MCF 10A (cell line): ENCODE results near the gene AMBRA1. TPM values are rescaled to one million over a fixed set of nuclear protein-coding genes. Genes with fewer than 3 reads are reported as not detected.

Experiments
- BruUV-seq: library from RNA; stranded (reverse); fragments of 400-500 nt; replicated peaks from 2 replicates; lab custom pipeline; 2021; lab: Mats Ljungman, UMichigan
- CTCF ChIA-PET: fragments of 300-600 bp; sonication (Branson Sonifier 250); formaldehyde crosslinking; extraction: SDS; loops from one replicate; lab custom pipeline; 2021; ENCODE audit warnings: antibody characterized with exemption, inconsistent platforms; lab: Yijun Ruan, JAX
- POLR2A ChIA-PET: fragments of 300-600, 350-650 bp; sonication (Branson Sonifier 250); formaldehyde crosslinking; extraction: SDS; loops from one replicate; lab custom pipeline; 2020; ENCODE audit warnings: antibody characterized with exemption, inconsistent platforms; lab: Yijun Ruan, JAX
- DNase-seq: peaks from one replicate; pipeline ENCODE4 v3.0.0-alpha.2; 2018; ENCODE audit not compliant: unreplicated experiment
- H3K27ac Mint-ChIP-seq: one replicate; pipeline ENCODE4 v1.8.0; 2022; ENCODE audit warnings: mild to moderate bottlenecking, low read depth, mixed read lengths; ENCODE audit not compliant: unreplicated experiment
- H3K27me3 Mint-ChIP-seq: one replicate; pipeline ENCODE4 v1.8.0; 2022; ENCODE audit warnings: mixed read lengths; ENCODE audit not compliant: insufficient read depth, unreplicated experiment
- H3K36me3 Mint-ChIP-seq: one replicate; pipeline ENCODE4 v1.8.0; 2022; ENCODE audit warnings: mild to moderate bottlenecking, moderate library complexity, mixed read lengths; ENCODE audit not compliant: insufficient read depth, unreplicated experiment
- H3K4me1 Mint-ChIP-seq: one replicate; pipeline ENCODE4 v1.8.0; 2022; ENCODE audit warnings: mixed read lengths; ENCODE audit not compliant: insufficient read depth, unreplicated experiment
- H3K4me3 Mint-ChIP-seq: one replicate; pipeline ENCODE4 v1.8.0; 2022; ENCODE audit warnings: mild to moderate bottlenecking, moderate library complexity, mixed read lengths; ENCODE audit not compliant: unreplicated experiment
- H3K9me3 Mint-ChIP-seq: one replicate; pipeline ENCODE4 v1.8.0; 2022; ENCODE audit warnings: mixed read lengths; ENCODE audit not compliant: unreplicated experiment
- intact Hi-C: fragments of 100-400 bp; cut with micrococcal nuclease; formaldehyde crosslinking; loops from 2 replicates; pipeline ENCODE4 v1.14.1; 2022
- total RNA-seq: library from RNA; stranded (reverse); gene quantifications from 2 replicates; pipeline ENCODE4 v1.2.3, GENCODE V29; 2022
- TF ChIP-seq, protein P1 (sequence below): fragments of 200-600 bp; IDR thresholded peaks from one replicate; pipeline ENCODE4 v1.8.0; 2022; ENCODE audit warnings: antibody characterized with exemption, mild to moderate bottlenecking; ENCODE audit not compliant: unreplicated experiment

AMBRA1 gene
- total RNA-seq, 1 experiment from 2014 or later, result 19.6 TPM

GRCh38 chr11:46414466-46414796 is 179.4 kb downstream of the AMBRA1 start:
- H3K27ac Mint-ChIP-seq, result no peak overlapping the region
- intact Hi-C loops, result no loop called here
- BruUV-seq, result no TSS peak
- H3K4me1 Mint-ChIP-seq, result no peaks in the 10 kb centered on the region
- TF ChIP-seq, protein P1, sequence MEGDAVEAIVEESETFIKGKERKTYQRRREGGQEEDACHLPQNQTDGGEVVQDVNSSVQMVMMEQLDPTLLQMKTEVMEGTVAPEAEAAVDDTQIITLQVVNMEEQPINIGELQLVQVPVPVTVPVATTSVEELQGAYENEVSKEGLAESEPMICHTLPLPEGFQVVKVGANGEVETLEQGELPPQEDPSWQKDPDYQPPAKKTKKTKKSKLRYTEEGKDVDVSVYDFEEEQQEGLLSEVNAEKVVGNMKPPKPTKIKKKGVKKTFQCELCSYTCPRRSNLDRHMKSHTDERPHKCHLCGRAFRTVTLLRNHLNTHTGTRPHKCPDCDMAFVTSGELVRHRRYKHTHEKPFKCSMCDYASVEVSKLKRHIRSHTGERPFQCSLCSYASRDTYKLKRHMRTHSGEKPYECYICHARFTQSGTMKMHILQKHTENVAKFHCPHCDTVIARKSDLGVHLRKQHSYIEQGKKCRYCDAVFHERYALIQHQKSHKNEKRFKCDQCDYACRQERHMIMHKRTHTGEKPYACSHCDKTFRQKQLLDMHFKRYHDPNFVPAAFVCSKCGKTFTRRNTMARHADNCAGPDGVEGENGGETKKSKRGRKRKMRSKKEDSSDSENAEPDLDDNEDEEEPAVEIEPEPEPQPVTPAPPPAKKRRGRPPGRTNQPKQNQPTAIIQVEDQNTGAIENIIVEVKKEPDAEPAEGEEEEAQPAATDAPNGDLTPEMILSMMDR, result no peak
- POLR2A ChIA-PET, result interaction anchor here (1.2 kb wide), 1 partner anchor 23 kb away, joined by 3 read pairs; no protein-coding TSS in a partner anchor
- no peaks in the 10 kb centered on the region for H3K9me3 Mint-ChIP-seq
- no peaks in the 10 kb centered on the region for H3K27me3 Mint-ChIP-seq
- no peak overlapping the region for H3K4me3 Mint-ChIP-seq
- peaks cover 22% of the 10 kb centered on the region for H3K36me3 Mint-ChIP-seq
- DNase-seq, result no peak
- CTCF ChIA-PET, result interaction anchor here (1.4 to 1.5 kb wide), 2 partner anchors 26 to 27 kb away, joined by 6 to 7 read pairs; no protein-coding TSS in a partner anchor

- no peak for DNase-seq
- intact Hi-C loops, result no loop called here
- Mint-ChIP-seq H3K36me3 (peaks cover 18% of the 10 kb centered on the region), H3K4me1 (no peaks in the 10 kb centered on the region), H3K27ac (no peak overlapping the region), H3K27me3 (no peaks in the 10 kb centered on the region), H3K4me3 (no peak overlapping the region), H3K9me3 (no peaks in the 10 kb centered on the region)
- TF ChIP-seq, protein P1, result no peak
- no TSS peak for BruUV-seq
- CTCF ChIA-PET, result interaction anchor here (0.7 to 1.5 kb wide), 3 partner anchors 25 to 448 kb away, joined by 4 to 7 read pairs (median 6); no protein-coding TSS in a partner anchor
- POLR2A ChIA-PET, result interaction anchor here (0.5 to 1.2 kb wide), 2 partner anchors 23 to 151 kb away, joined by 3 read pairs; no protein-coding TSS in a partner anchor
These were observed 179.9 kb downstream of the AMBRA1 start for GRCh38 chr11:46413760-46414465.

GRCh38 chr11:46410021-46410420 is 183.8 kb downstream of the AMBRA1 start:
- H3K4me3 Mint-ChIP-seq, result no peak overlapping the region
- peaks cover 26% of the 10 kb centered on the region for H3K36me3 Mint-ChIP-seq
- ChIA-PET CTCF (interaction anchor here (0.7 to 1.5 kb wide), 3 partner anchors 22 to 115 kb away, joined by 3 to 8 read pairs (median 3); no protein-coding TSS in a partner anchor), POLR2A (no interaction called here)
- no peak for DNase-seq
- TF ChIP-seq, protein P1, result no peak
- intact Hi-C loops, result no loop called here
- BruUV-seq, result no TSS peak
- H3K27ac Mint-ChIP-seq, result no peak overlapping the region
- H3K4me1 Mint-ChIP-seq, result peaks cover 3% of the 10 kb centered on the region
- no peaks in the 10 kb centered on the region for H3K27me3 Mint-ChIP-seq
- no peaks in the 10 kb centered on the region for H3K9me3 Mint-ChIP-seq

- ChIA-PET CTCF (interaction anchor here (0.6 to 1.3 kb wide), 6 partner anchors 13 to 609 kb away, joined by 3 to 7 read pairs (median 3); no protein-coding TSS in a partner anchor), POLR2A (no interaction called here)
- BruUV-seq, result no TSS peak
- intact Hi-C loops, result no loop called here
- peaks cover 7% of the 10 kb centered on the region for H3K4me1 Mint-ChIP-seq
- no peaks in the 10 kb centered on the region for H3K9me3 Mint-ChIP-seq
- H3K27ac Mint-ChIP-seq, result no peak overlapping the region
- H3K27me3 Mint-ChIP-seq, result no peaks in the 10 kb centered on the region
- peaks cover 31% of the 10 kb centered on the region for H3K36me3 Mint-ChIP-seq
- no peak overlapping the region for H3K4me3 Mint-ChIP-seq
- no peak for DNase-seq
- TF ChIP-seq, protein P1, result no peak
These were observed 185.3 kb downstream of the AMBRA1 start for GRCh38 chr11:46408407-46408986.
